Measurements from ENCODE around the gene KY.

DNA sequence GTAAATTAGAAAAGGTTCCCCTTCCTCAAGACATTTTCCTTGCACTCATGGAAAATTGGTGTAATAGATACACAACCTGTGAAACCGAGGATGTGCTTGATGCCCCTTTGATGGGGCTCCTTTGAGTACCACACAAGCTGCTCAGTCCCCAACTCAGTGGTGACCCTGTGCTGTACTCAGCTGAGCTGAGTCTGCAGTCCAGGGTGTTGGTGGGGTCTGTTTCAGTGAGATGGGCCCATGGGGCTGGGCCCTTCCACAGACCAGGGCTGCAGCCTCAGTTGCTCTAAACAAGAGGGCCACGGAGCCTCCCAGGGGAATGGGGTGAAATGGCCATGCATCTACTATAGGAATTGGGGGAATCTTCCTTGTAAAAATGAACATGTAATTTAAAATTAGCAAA is 39.3 kb downstream of the KY start:
- no peak for TF ChIP-seq POLR2AphosphoS5 (IDR thresholded peaks at IDR 0.05)
- TF ChIP-seq, protein P1, sequence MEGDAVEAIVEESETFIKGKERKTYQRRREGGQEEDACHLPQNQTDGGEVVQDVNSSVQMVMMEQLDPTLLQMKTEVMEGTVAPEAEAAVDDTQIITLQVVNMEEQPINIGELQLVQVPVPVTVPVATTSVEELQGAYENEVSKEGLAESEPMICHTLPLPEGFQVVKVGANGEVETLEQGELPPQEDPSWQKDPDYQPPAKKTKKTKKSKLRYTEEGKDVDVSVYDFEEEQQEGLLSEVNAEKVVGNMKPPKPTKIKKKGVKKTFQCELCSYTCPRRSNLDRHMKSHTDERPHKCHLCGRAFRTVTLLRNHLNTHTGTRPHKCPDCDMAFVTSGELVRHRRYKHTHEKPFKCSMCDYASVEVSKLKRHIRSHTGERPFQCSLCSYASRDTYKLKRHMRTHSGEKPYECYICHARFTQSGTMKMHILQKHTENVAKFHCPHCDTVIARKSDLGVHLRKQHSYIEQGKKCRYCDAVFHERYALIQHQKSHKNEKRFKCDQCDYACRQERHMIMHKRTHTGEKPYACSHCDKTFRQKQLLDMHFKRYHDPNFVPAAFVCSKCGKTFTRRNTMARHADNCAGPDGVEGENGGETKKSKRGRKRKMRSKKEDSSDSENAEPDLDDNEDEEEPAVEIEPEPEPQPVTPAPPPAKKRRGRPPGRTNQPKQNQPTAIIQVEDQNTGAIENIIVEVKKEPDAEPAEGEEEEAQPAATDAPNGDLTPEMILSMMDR (IDR thresholded peaks at IDR 0.05): no peak
- TF ChIP-seq POLR2A (IDR thresholded peaks at IDR 0.05): no peak
- no peak for TF ChIP-seq EP300 (IDR thresholded peaks at IDR 0.05)
